HepG2 (cell line): ENCODE data around the gene CHKA. TPM values are rescaled to one million over a fixed set of nuclear protein-coding genes. Genes with fewer than 3 reads are reported as not detected.
A peak's percentile ranks its signal among the peaks of the same experiment; 100 is the strongest.

ENCODE experiments used
- CERS6 ChIP-seq: sonication (generic); formaldehyde crosslinking; IDR thresholded peaks from 2 replicates; pipeline ENCODE4 v1.5.0; 2020; ENCODE audit warnings: missing genetic modification reagents
- EP300 ChIP-seq, 3 experiments: sonication (generic) in 1 of 3; formaldehyde crosslinking in 1 of 3; IDR thresholded peaks; 2 replicates each; pipeline versions ENCODE4 v1.5.1 to v1.6.1; 2011 to 2020; ENCODE audit warnings: low read depth in 2 of 3, low read length in 2 of 3, borderline replicate concordance in 1 of 3, improper control_type of control experiment in 1 of 3, mild to moderate bottlenecking in 1 of 3, missing genetic modification reagents in 1 of 3, moderate library complexity in 1 of 3
- FOXJ3 ChIP-seq: sonication (generic); formaldehyde crosslinking; IDR thresholded peaks from 2 replicates; pipeline ENCODE4 v1.4.0; 2020; ENCODE audit warnings: missing genetic modification reagents, mild to moderate bottlenecking, borderline replicate concordance
- HMGXB3 ChIP-seq: sonication (generic); formaldehyde crosslinking; IDR thresholded peaks from 2 replicates; pipeline ENCODE4 v1.4.0; 2020; ENCODE audit warnings: missing genetic modification reagents, borderline replicate concordance
- HNF1B ChIP-seq: sonication (generic); formaldehyde crosslinking; IDR thresholded peaks from 2 replicates; pipeline ENCODE4 v1.5.1; 2020; ENCODE audit warnings: mild to moderate bottlenecking, moderate library complexity, missing genetic modification reagents
- MED1 ChIP-seq: sonication (generic); formaldehyde crosslinking; IDR thresholded peaks from 2 replicates; pipeline ENCODE4 v1.4.0; 2020; ENCODE audit warnings: missing genetic modification reagents
- NCOA1 ChIP-seq: sonication (generic); formaldehyde crosslinking; IDR thresholded peaks from 2 replicates; pipeline ENCODE4 v1.9.0; 2021; ENCODE audit warnings: missing genetic modification reagents
- NCOR1 ChIP-seq: fragments of 200-600 bp; sonication (generic); IDR thresholded peaks from 2 replicates; pipeline ENCODE4 v1.7.0; 2017; ENCODE audit warnings: antibody characterized with exemption, low read length, borderline replicate concordance
- PRDM4 ChIP-seq: sonication (generic); formaldehyde crosslinking; IDR thresholded peaks from 2 replicates; pipeline ENCODE4 v1.9.0; 2021; ENCODE audit warnings: missing genetic modification reagents, borderline replicate concordance
- TRAFD1 ChIP-seq: sonication (generic); formaldehyde crosslinking; IDR thresholded peaks from 2 replicates; pipeline ENCODE4 v1.5.1; 2020; ENCODE audit warnings: missing genetic modification reagents, mild to moderate bottlenecking, borderline replicate concordance
- ZNF274 ChIP-seq: sonication (generic); formaldehyde crosslinking; IDR thresholded peaks from 2 replicates; pipeline ENCODE4 v1.5.1; 2020; ENCODE audit warnings: mild to moderate bottlenecking, missing genetic modification reagents
- ZNF33A ChIP-seq: sonication (generic); formaldehyde crosslinking; IDR thresholded peaks from 2 replicates; pipeline ENCODE4 v1.5.1; 2020; ENCODE audit warnings: missing genetic modification reagents, mild to moderate bottlenecking, moderate library complexity, borderline replicate concordance
- ZNF484 ChIP-seq: sonication (generic); formaldehyde crosslinking; IDR thresholded peaks from 2 replicates; pipeline ENCODE4 v1.5.1; 2020; ENCODE audit warnings: mild to moderate bottlenecking, low read depth, missing genetic modification reagents, borderline replicate concordance
- ZNF572 ChIP-seq: sonication (generic); formaldehyde crosslinking; IDR thresholded peaks from 2 replicates; pipeline ENCODE4 v1.5.1; 2020; ENCODE audit warnings: mild to moderate bottlenecking, missing genetic modification reagents
- ZNF670 ChIP-seq: sonication (generic); formaldehyde crosslinking; IDR thresholded peaks from 2 replicates; pipeline ENCODE4 v1.8.0; 2022; ENCODE audit warnings: mild to moderate bottlenecking, missing genetic modification reagents, borderline replicate concordance
- ZNF790 ChIP-seq: sonication (generic); formaldehyde crosslinking; IDR thresholded peaks from 2 replicates; pipeline ENCODE4 v1.8.0; 2022; ENCODE audit warnings: missing genetic modification reagents, mild to moderate bottlenecking, borderline replicate concordance
- polyA plus RNA-seq, 8 experiments: library from polyadenylated mRNA; depleted of rRNA in 3 of 8; stranded (reverse) in 7 of 8; unstranded in 1 of 8; fragments of >200 nt; fragmentation: Illumina TruSeq in 4 of 8; extraction: Trizol in 4 of 8; gene quantifications; 2 replicates each; pipeline versions ENCODE4 v1.2.1 to v1.2.3, GENCODE V29; 2011 to 2016; ENCODE audit warnings: low read depth in 4 of 8, missing spikeins in 1 of 8, mixed read lengths in 1 of 8; ENCODE audit not compliant: insufficient read depth in 1 of 8
- total RNA-seq, 5 experiments: library from RNA; depleted of rRNA; stranded (reverse); fragments of >200 nt; fragmentation: Illumina TruSeq; extraction: Trizol; gene quantifications; 2 replicates each; pipeline ENCODE4 v1.2.3, GENCODE V29; 2016; ENCODE audit warnings: low read depth in 1 of 5

CHKA gene
- total and polyA plus RNA-seq, 2 of the 13 experiments (the other 11 are each of a cell fraction or from before 2014, with no cell fraction given) = 71.6 to 92.7 TPM

- no peak for TF ChIP-seq ZNF670 (CRISPR knock-in tag)
- no peak for TF ChIP-seq NCOA1 (CRISPR knock-in tag)
- TF ChIP-seq ZNF484 = no peak
- no peak for TF ChIP-seq ZNF790 (CRISPR knock-in tag)
- peak; percentile 21; the same call in 1 of the 2 replicates for TF ChIP-seq NCOR1
- TF ChIP-seq HMGXB3 (CRISPR knock-in tag) = 0 out of 2 replicates have a peak, but pooled peaks have one; percentile 18
- no peak for TF ChIP-seq ZNF274 (CRISPR knock-in tag)
- no peak for TF ChIP-seq TRAFD1 (CRISPR knock-in tag)
- no peak for TF ChIP-seq ZNF33A
- no peak for TF ChIP-seq ZNF572 (CRISPR knock-in tag)
- TF ChIP-seq PRDM4 (CRISPR knock-in tag) = no peak
- peak; percentile 31; the same call in 1 of the 2 replicates for TF ChIP-seq MED1 (CRISPR knock-in tag)
- no peak; a peak in 1 of 4 replicates for TF ChIP-seq EP300 (IDR thresholded peaks at IDR 0.05; ENCODE audit: low read depth in 2 of 2, low read length in 2 of 2)
- TF ChIP-seq EP300 (CRISPR knock-in tag; IDR thresholded peaks at IDR 0.05; ENCODE audit: borderline replicate concordance) = no peak
- no peak for TF ChIP-seq CERS6 (CRISPR knock-in tag)
- no peak for TF ChIP-seq FOXJ3 (CRISPR knock-in tag)
- TF ChIP-seq HNF1B (CRISPR knock-in tag) = no peak
These were observed 14.8 kb downstream of the CHKA start (continued) for GRCh38 chr11:68106165-68106940.
